ENCODE measurements around the gene AIFM2.

DNA sequence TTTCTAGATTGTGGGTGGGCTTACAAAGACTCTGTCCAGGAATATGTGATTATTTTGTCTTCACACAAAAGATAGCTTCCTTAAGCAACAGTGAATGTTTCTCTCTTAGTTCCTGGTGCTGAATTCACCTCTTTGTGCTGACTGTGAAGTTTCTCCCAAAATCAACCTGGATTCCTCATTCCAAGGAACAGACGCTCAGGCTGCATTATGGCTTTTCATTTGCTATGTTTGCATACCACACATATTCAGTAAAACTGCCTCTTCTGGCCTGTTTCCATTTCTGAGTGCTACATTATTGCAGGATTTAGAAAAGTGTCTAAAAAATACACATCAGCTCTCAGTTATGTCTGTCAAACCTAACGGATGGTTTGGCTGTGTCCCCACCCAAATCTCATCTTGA is 58.5 kb downstream of the AIFM2 start:
- TF ChIP-seq SP1 (IDR thresholded peaks at IDR 0.05) (no peak), ELF4 (IDR thresholded peaks at IDR 0.05) (no peak), FOXK2 (IDR thresholded peaks at IDR 0.05) (no peak), FOXM1 (IDR thresholded peaks at IDR 0.05; ENCODE audit: borderline replicate concordance) (no peak), FOXA1 (IDR thresholded peaks at IDR 0.05) (no peak), CTBP1 (IDR thresholded peaks at IDR 0.05; ENCODE audit: borderline replicate concordance) (no peak), ZNF384 (IDR thresholded peaks at IDR 0.05) (no peak), BHLHE40 (IDR thresholded peaks at IDR 0.05; ENCODE audit: borderline replicate concordance) (no peak), NFRKB (IDR thresholded peaks at IDR 0.05) (no peak), TARDBP (IDR thresholded peaks at IDR 0.05) (no peak), L3MBTL2 (conservative IDR thresholded peaks at IDR 0.05) (no peak), HDGF (IDR thresholded peaks at IDR 0.05; ENCODE audit: borderline replicate concordance) (no peak), ARNT (IDR thresholded peaks at IDR 0.05) (no peak)
- TF ChIP-seq, protein P1, sequence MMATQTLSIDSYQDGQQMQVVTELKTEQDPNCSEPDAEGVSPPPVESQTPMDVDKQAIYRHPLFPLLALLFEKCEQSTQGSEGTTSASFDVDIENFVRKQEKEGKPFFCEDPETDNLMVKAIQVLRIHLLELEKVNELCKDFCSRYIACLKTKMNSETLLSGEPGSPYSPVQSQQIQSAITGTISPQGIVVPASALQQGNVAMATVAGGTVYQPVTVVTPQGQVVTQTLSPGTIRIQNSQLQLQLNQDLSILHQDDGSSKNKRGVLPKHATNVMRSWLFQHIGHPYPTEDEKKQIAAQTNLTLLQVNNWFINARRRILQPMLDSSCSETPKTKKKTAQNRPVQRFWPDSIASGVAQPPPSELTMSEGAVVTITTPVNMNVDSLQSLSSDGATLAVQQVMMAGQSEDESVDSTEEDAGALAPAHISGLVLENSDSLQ (IDR thresholded peaks at IDR 0.05) = no peak

Data from HEK293T (cell line).